GM12874 (cell line): ENCODE data around the gene KRT78.

Experiments used
- CTCF ChIP-seq: IDR thresholded peaks from 2 replicates; pipeline ENCODE4 v1.5.1; 2011; ENCODE audit warnings: low read depth, mild to moderate bottlenecking, control low read depth, low read length, moderate library complexity; ENCODE audit not compliant: insufficient read depth

KRT78 gene

GRCh38 chr12:52856787-52857186, 8.0 kb upstream of the KRT78 start:
- no peak for TF ChIP-seq CTCF

- no peak for TF ChIP-seq CTCF
These were observed 3.0 kb upstream of the KRT78 start for GRCh38 chr12:52851787-52852186.

GRCh38 chr12:52850681-52851080, 1.9 kb upstream of the KRT78 start:
- no peak for TF ChIP-seq CTCF

- no peak for TF ChIP-seq CTCF
These were observed 717 bp upstream of the KRT78 start for GRCh38 chr12:52849511-52849910.

- no peak for TF ChIP-seq CTCF
These were observed 1.3 kb downstream of the KRT78 start for GRCh38 chr12:52847335-52848102.

GRCh38 chr12:52846356-52846970, 2.3 kb downstream of the KRT78 start:
- no peak for TF ChIP-seq CTCF

- no peak for TF ChIP-seq CTCF
These were observed 2.8 kb downstream of the KRT78 start for GRCh38 chr12:52845946-52846345.
